Lower leg skin (tissue), 3 donors: ENCODE data around the gene ABCD1.

Source experiments
- POLR2A ChIP-seq, 2 donors: fragments of 450-650 bp; IDR thresholded peaks; one replicate each; pipeline ENCODE4 v1.6.1; 2016 to 2017; ENCODE audit warnings: antibody characterized with exemption in 2 of 2, mild to moderate bottlenecking in 1 of 2, moderate library complexity in 1 of 2
- TF ChIP-seq, protein P1 (sequence below), 3 donors: fragments of 450-650 bp; IDR thresholded peaks; one replicate each; pipeline ENCODE4 v1.5.1; 2016; ENCODE audit warnings: antibody characterized with exemption in 3 of 3, mild to moderate bottlenecking in 3 of 3, moderate library complexity in 2 of 3

DNA sequence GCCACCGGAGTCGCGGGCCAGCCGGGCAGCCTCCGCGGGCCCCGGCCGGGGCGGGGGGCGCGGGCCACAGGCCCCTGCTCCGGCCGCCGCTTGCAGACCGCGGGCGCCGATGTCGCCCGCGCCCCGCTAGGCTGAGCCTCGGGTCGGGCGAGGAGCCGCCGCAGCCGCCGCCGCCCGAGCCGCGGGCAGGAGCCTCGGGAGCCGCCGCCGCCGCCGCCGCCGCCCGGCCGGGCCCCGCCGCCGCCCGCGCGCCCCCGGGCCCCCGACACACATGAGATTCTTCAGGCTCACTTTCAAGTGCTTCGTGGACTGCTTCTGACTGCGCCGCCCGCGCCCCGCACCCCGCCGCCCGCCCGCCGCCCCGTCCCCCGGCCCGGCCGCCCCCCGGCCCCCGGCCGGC lies 36.6 kb upstream of the ABCD1 start:
- TF ChIP-seq POLR2A (IDR thresholded peaks at IDR 0.05) = no peak
- TF ChIP-seq, protein P1, sequence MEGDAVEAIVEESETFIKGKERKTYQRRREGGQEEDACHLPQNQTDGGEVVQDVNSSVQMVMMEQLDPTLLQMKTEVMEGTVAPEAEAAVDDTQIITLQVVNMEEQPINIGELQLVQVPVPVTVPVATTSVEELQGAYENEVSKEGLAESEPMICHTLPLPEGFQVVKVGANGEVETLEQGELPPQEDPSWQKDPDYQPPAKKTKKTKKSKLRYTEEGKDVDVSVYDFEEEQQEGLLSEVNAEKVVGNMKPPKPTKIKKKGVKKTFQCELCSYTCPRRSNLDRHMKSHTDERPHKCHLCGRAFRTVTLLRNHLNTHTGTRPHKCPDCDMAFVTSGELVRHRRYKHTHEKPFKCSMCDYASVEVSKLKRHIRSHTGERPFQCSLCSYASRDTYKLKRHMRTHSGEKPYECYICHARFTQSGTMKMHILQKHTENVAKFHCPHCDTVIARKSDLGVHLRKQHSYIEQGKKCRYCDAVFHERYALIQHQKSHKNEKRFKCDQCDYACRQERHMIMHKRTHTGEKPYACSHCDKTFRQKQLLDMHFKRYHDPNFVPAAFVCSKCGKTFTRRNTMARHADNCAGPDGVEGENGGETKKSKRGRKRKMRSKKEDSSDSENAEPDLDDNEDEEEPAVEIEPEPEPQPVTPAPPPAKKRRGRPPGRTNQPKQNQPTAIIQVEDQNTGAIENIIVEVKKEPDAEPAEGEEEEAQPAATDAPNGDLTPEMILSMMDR (IDR thresholded peaks at IDR 0.05) = no peak
